ENCODE measurements around the gene NFE2L2.

- TF ChIP-seq CTCF (IDR thresholded peaks at IDR 0.05) (no peak), MAX (CRISPR knock-in tag; IDR thresholded peaks at IDR 0.05) (no peak), ZNF232 (CRISPR knock-in tag; IDR thresholded peaks at IDR 0.05) (no peak), USF2 (CRISPR knock-in tag; IDR thresholded peaks at IDR 0.05) (no peak), MLX (CRISPR knock-in tag; IDR thresholded peaks at IDR 0.05) (no peak), JUN (CRISPR knock-in tag; IDR thresholded peaks at IDR 0.05) (no peak), NR3C1 (CRISPR knock-in tag; conservative IDR thresholded peaks at IDR 0.05; ENCODE audit: low read depth) (no peak)
Measured at GRCh38 chr2:177243476-177243875, 21.1 kb downstream of the NFE2L2 start.
